Raji (cell line): ENCODE results near the gene CD63.

Source experiments
- POLR2A ChIP-seq: IDR thresholded peaks from 2 replicates; pipeline ENCODE4 v1.6.1; 2011; ENCODE audit warnings: low read depth, low read length, control low read depth; ENCODE audit not compliant: insufficient read depth

CD63 gene

GRCh38 chr12:55729819-55730818 lies 1.3 kb upstream of the CD63 start:
- no peak for TF ChIP-seq POLR2A

GRCh38 chr12:55728186-55728938 lies 447 bp downstream of the CD63 start:
- TF ChIP-seq POLR2A, result no peak

- TF ChIP-seq POLR2A, result no peak
Observed at GRCh38 chr12:55727643-55728185, 1.1 kb downstream of the CD63 start.

- no peak for TF ChIP-seq POLR2A
Observed at GRCh38 chr12:55726971-55727370, 1.8 kb downstream of the CD63 start.

- TF ChIP-seq POLR2A, result no peak
Observed at GRCh38 chr12:55725556-55725955, 3.3 kb downstream of the CD63 start.

- TF ChIP-seq POLR2A, result no peak
Observed at GRCh38 chr12:55724940-55725309, 3.9 kb downstream of the CD63 start.

GRCh38 chr12:55724226-55724939 lies 4.4 kb downstream of the CD63 start:
- no peak for TF ChIP-seq POLR2A

- no peak for TF ChIP-seq POLR2A
Observed at GRCh38 chr12:55723516-55724225, 5.1 kb downstream of the CD63 start.

GRCh38 chr12:55722948-55723347 lies 5.9 kb downstream of the CD63 start:
- no peak for TF ChIP-seq POLR2A

- 0 out of 2 replicates have a peak, but pooled peaks have one; percentile 10 for TF ChIP-seq POLR2A
Observed at GRCh38 chr12:55721601-55722213, 7.1 kb downstream of the CD63 start.

- TF ChIP-seq POLR2A, result no peak
Observed at GRCh38 chr12:55720894-55721444, 7.8 kb downstream of the CD63 start.

GRCh38 chr12:55720071-55720564 lies 8.7 kb downstream of the CD63 start, which contains the start of gene RDH5:
Gene RDH5, plus strand, starts transcription at chr12:55720393. Its CDS starts 792 bp downstream, at chr12:55721185.
- TF ChIP-seq POLR2A, result no peak

- TF ChIP-seq POLR2A, result no peak
Observed at GRCh38 chr12:55719371-55719770, 9.4 kb downstream of the CD63 start.
